NCI-H345 (cell line): ENCODE measurements around the gene FOXN3.
A peak's percentile ranks its signal among the peaks of the same experiment; 100 is the strongest.

Experiments used
- DNase-seq: peaks from one replicate; lab custom pipeline; 2025; lab: John Stamatoyannopoulos, UW

Gene FOXN3

GRCh38 chr14:89249065-89249695 is 167.9 kb downstream of the FOXN3 start:
- DNase-seq, result peak; percentile 52

DNA sequence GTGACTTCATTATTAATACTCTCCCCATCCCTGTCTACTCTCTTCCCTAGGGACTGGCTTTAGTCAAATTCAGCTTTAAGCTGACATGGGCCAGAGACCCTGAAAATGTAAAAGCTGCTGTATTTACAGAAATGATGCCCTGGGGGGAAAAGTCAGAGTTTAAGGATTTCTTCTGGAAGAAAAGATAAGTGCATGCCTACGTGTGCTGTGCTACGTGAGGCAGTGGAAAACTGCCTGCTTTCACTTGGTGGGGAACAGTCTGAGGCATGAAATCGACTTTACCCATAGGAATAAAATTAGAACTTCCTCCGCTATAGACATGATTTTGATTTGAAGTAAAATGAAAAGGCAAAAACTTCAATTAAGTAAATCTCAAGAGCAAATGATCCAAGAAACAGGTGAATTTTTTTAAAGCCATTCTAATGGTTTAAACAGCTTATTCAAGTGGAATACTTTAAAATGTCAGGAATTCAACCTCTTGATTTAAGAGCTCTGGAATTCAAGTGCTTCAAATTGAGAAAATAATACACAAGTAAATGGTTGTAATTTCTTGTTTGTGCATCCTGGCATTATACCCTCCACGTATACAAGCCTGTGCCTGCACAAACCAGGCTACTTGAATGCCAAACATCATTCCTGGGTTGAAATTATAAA is 168.5 kb downstream of the FOXN3 start:
- DNase-seq, result no peak

DNA sequence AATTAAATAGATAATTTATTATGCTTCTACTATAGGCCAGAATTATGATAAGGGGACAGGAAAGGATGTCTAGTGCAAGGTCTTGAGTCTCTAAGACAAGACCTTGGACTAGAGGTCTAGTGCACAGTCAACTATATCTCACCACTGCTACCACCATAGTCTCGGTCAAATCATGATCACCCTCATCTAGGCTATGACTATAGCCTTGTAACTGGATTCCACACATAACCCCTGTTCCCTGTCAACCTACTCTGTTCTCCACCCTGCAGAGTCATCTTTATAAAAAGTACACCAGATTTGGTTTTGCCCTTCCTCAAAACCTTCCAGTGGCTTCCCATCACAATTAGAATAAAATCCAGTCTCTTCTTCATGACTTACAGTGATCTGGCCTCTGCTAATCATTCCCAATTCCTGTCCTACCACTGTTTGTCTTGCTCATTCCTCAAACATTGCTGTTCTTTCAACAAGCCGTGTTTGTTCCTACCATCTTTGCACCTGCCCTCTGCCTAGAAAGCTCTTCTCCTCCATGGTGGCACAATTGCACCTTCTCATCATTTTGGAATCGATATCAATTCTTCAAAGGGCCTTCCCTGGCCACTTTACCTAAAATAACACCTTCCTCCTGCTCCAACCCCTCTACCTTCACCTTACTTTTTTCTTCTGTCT is 169.4 kb downstream of the FOXN3 start:
- no peak for DNase-seq

DNA sequence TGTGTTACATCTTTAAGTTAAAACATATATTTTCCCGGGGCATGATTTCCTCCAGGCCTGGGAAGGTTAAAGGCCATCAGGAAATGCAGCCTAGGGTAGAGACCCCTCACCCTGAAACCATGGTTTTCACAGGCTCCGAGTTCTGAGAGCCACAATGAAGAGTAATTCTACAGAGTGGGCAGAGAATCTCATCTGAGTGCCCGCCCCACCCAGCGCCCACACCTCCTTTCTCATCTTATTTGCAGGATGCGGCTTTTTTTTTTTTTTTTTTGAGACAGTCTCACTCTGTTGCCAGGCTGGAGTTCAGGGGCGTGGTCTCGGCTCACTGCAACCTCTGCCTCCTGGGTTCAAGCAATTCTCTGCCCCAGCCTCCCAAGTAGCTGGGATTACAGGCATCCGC is 170.7 kb downstream of the FOXN3 start:
- no peak for DNase-seq

DNA sequence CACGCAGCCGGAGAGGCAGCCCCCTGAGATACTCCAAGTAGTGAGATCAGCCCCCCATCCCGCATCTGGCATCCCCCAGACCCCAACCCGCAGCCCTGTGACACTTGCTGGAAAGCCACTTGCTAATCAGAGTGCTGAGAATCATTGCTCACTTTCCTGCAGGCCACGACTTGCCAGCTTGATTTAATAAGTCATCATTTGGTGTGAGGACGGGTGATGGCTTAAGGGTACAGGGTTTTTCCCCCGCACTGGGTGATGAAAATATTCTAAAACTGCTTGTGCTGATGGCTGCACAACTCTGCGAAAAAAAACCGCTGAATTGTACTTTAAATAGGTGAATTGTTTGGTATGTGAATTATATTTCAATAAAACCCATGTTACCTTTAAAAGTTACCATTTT is 171.2 kb downstream of the FOXN3 start:
- DNase-seq, result no peak

GRCh38 chr14:89244720-89245119 is 172.3 kb downstream of the FOXN3 start:
- DNase-seq, result no peak

DNA sequence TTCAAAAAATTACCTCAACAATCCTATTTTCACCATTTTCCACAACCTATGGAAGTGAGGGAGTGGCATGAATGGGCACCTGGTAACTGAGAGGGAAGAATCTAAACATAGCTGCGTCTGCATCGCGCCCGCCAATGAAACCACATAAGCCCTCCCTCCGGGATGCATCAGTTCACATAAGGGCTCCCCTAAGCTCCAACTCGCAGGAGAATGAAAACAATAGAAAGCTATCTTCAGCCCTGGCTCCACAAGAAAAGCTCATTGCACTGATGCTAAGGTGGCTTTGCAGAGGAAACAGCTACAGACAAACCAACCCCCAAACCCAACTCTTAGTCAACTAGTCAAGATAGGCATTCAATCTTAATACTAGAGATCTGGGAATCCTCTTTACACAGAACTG is 173.3 kb downstream of the FOXN3 start:
- no peak for DNase-seq

GRCh38 chr14:89243286-89243685 is 173.7 kb downstream of the FOXN3 start:
- no peak for DNase-seq

GRCh38 chr14:89242652-89243279 is 174.3 kb downstream of the FOXN3 start:
- no peak for DNase-seq

DNA sequence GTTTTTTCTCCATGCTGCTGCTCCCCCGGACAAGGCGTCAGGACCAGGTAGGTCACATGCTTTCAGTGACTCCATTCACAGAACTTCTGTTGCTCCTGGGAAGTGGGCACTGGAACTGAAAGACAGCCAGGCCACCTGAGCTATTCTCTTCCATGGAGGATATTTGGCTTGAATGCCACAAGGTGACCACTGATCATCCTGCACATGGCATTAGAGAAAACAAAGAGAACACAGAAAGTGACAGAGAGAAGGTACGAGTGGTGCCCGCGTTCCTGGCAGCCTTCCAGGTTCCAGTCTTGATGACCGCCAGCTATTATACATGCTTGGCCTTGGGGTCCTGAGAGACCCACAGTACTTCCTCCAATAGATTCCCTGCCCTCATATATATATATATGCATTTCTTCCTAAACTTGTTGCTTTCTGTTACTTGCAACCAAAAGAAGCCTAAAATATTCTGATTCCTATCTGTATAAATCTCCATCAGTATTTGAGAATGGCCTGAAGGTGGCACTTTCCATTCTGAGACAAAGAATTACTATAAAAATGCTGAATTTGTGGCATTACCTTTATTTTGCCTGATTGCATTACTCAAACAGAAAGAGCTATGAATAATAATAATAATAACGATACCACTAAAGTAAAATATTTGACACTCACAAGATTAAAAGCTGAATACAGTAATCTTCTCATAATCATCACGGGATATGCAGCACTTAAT is 174.9 kb downstream of the FOXN3 start:
- DNase-seq, result no peak

GRCh38 chr14:89241257-89241656 is 175.8 kb downstream of the FOXN3 start:
- DNase-seq, result no peak

GRCh38 chr14:89240414-89240813 is 176.6 kb downstream of the FOXN3 start:
- DNase-seq, result peak; percentile 15

DNA sequence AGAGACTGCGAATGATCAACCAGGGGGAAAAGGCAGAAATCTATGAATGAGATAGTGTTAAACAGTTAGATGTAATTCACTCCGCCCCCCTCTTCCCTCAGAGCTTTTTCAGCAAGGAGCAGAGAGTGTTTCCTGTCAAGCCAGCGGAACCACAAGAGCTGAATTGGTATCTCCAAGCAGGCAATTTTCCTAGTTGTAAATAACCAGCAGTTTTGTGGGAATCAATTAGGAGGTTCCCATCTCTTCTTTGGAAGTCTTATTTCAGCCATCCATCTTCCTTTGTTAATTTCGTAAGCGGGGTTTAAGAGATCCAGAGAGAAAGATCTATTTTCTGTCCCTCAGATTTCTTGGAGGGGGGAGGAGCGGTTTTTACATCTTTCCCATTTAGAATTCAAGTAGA is 178.0 kb downstream of the FOXN3 start:
- no peak for DNase-seq

GRCh38 chr14:89237921-89238529 is 179.0 kb downstream of the FOXN3 start:
- DNase-seq, result no peak

GRCh38 chr14:89236851-89237250 is 180.2 kb downstream of the FOXN3 start:
- no peak for DNase-seq

- no peak for DNase-seq
These were observed 183.8 kb downstream of the FOXN3 start for GRCh38 chr14:89233184-89233583.

- no peak for DNase-seq
These were observed 184.6 kb downstream of the FOXN3 start for GRCh38 chr14:89232265-89233070.

DNA sequence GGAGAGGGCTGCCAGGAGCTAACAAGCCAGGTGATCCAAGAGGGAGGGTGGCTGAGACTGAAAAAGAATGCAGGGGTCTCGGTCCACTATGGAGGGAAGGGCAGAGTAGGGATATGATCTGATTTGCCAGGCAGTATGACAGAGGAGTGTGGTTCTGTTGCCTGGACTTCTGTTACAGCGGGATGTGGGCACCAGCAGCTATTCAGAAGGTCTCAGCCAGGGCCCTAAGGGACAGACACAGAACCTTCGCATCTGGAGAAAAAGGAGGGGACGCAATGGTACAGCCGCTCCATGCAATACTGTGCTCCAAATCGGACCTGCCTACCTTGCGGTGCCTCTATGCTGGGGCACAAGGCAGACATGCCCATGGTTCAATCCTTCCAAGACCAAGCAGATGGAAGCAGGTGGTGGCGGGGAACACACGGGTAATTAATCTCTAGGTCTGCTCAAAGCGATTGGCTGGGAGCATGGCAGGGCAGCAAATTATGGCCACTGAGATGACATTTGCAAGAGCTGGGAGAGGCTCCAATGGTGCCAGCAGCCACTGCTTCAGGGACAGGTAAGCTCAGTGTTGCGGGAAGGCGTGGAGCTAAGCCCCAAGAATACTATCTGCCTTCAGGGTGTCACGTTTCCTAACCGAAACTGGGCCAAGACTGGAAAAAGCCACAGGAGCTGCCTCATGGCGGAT is 185.5 kb downstream of the FOXN3 start:
- DNase-seq, result no peak

DNA sequence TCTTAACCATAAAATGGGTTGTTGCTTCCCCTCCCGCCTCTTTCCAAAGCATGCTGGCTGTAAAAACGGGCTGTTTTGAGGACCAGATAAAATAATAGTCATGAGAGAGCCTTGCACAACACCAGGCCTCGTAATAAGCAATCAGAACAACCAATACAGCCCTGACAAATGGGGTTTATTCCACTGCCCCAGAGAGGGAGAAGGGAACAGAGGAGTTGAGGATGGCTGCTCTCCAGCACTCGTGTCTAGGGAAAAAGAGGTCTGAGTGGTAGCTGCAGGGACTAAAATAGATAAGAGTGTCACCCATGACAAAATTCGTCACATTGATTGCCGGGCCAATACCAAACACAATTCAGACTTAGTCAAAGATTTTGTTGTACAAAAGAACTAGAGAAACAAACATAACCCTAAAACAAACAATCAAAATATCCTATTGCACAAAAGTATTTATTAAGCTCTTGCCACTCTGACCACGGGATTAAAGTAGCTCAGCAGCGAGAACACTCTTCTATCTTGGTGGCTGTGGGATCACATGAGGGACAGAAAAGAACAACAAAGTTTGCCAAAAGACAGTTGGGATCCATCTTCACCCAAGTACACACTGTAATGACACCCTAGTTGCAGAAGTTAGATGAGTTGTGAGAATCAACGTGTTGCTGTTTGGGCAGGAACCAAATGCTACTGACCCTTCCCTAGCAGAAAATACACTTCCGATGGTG is 188.0 kb downstream of the FOXN3 start:
- no peak for DNase-seq

DNA sequence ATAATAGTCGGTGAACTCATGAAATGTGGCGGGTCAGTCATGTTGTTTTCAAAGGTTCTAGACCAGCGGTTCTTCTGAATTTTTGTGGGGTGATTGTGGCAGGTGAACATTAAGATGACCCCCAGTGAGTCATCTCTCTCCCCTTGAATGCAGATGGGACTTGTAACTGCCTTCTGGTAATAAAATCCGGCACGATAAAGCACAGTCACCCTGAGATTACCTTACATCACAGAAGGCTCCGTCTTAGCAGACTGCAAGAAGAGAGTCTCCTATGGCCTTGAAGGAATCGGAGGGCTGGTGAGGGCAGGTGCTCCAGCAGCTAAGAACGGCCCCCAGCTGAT is 189.6 kb downstream of the FOXN3 start:
- no peak for DNase-seq
